Measurements from ENCODE around the gene ARID1B. TPM values are rescaled to one million over a fixed set of nuclear protein-coding genes. Genes with fewer than 3 reads are reported as not detected.
A peak's percentile ranks its signal among the peaks of the same experiment; 100 is the strongest.

ARID1B gene
- total RNA-seq, 1 donor from 2014 or later, result 66.3 TPM

GRCh38 chr6:157061770-157062594, 284.8 kb downstream of the ARID1B start:
- Mint-ChIP-seq H3K27me3 (ENCODE audit: low read depth) (no peaks in the 10 kb centered on the region), H3K4me3 (ENCODE audit: low read depth) (no peak overlapping the region), H3K4me1 (ENCODE audit: low read depth) (peaks cover 36% of the 10 kb centered on the region), H3K9me3 (no peaks in the 10 kb centered on the region), H3K27ac (peak overlapping the region; percentile 22), H3K36me3 (ENCODE audit: low read depth) (peaks cover 8% of the 10 kb centered on the region)
- intact Hi-C loops (cut with micrococcal nuclease), result loop anchor here (10.0 kb wide), 1 partner anchor 403 kb away; no protein-coding TSS in a partner anchor
- no peak for DNase-seq (ENCODE audit: low spot score)

- Mint-ChIP-seq H3K27me3 (ENCODE audit: low read depth) (no peaks in the 10 kb centered on the region), H3K4me1 (ENCODE audit: low read depth) (peaks cover 49% of the 10 kb centered on the region), H3K36me3 (ENCODE audit: low read depth) (peaks cover 8% of the 10 kb centered on the region), H3K4me3 (ENCODE audit: low read depth) (no peak overlapping the region), H3K27ac (no peak overlapping the region), H3K9me3 (no peaks in the 10 kb centered on the region)
- DNase-seq (ENCODE audit: low spot score), result no peak
- intact Hi-C loops (cut with micrococcal nuclease), result loop anchor here (10.0 kb wide), 1 partner anchor 401 kb away; no protein-coding TSS in a partner anchor
Observed at GRCh38 chr6:157063176-157063905, 286.2 kb downstream of the ARID1B start.

- no peaks in the 10 kb centered on the region for H3K27me3 Mint-ChIP-seq (ENCODE audit: low read depth)
- intact Hi-C loops (cut with micrococcal nuclease), result loop anchor here (10.0 kb wide), 1 partner anchor 401 kb away; no protein-coding TSS in a partner anchor
- DNase-seq (ENCODE audit: low spot score), result no peak
- no peaks in the 10 kb centered on the region for H3K9me3 Mint-ChIP-seq
- peaks cover 4% of the 10 kb centered on the region for H3K36me3 Mint-ChIP-seq (ENCODE audit: low read depth)
- no peak overlapping the region for H3K27ac Mint-ChIP-seq
- H3K4me1 Mint-ChIP-seq (ENCODE audit: low read depth), result peaks cover 51% of the 10 kb centered on the region
- H3K4me3 Mint-ChIP-seq (ENCODE audit: low read depth), result no peak overlapping the region
Observed at GRCh38 chr6:157063923-157064322, 286.7 kb downstream of the ARID1B start.

GRCh38 chr6:157064502-157064901, 287.3 kb downstream of the ARID1B start:
- intact Hi-C loops (cut with micrococcal nuclease), result loop anchor here (10.0 kb wide), 1 partner anchor 400 kb away; no protein-coding TSS in a partner anchor
- Mint-ChIP-seq H3K4me1 (ENCODE audit: low read depth) (peaks cover 52% of the 10 kb centered on the region), H3K4me3 (ENCODE audit: low read depth) (no peak overlapping the region)

GRCh38 chr6:157065366-157065765, 288.2 kb downstream of the ARID1B start:
- H3K9me3 Mint-ChIP-seq, result no peaks in the 10 kb centered on the region
- no peak overlapping the region for H3K27ac Mint-ChIP-seq
- peaks cover 4% of the 10 kb centered on the region for H3K36me3 Mint-ChIP-seq (ENCODE audit: low read depth)
- no peak for DNase-seq (ENCODE audit: low spot score)
- H3K4me1 Mint-ChIP-seq (ENCODE audit: low read depth), result peaks cover 54% of the 10 kb centered on the region
- intact Hi-C loops (cut with micrococcal nuclease), result loop anchor here (10.0 kb wide), 1 partner anchor 399 kb away; no protein-coding TSS in a partner anchor
- no peak overlapping the region for H3K4me3 Mint-ChIP-seq (ENCODE audit: low read depth)
- H3K27me3 Mint-ChIP-seq (ENCODE audit: low read depth), result no peaks in the 10 kb centered on the region

More at GRCh38 chr6:157064502-157064901, 287.3 kb downstream of the ARID1B start:
- no peaks in the 10 kb centered on the region for H3K9me3 Mint-ChIP-seq
- H3K27ac Mint-ChIP-seq, result no peak overlapping the region
- no peak for DNase-seq (ENCODE audit: low spot score)
- peaks cover 4% of the 10 kb centered on the region for H3K36me3 Mint-ChIP-seq (ENCODE audit: low read depth)
- no peaks in the 10 kb centered on the region for H3K27me3 Mint-ChIP-seq (ENCODE audit: low read depth)

- H3K9me3 Mint-ChIP-seq, result no peaks in the 10 kb centered on the region
- no peak for DNase-seq (ENCODE audit: low spot score)
- H3K4me1 Mint-ChIP-seq (ENCODE audit: low read depth), result peaks cover 58% of the 10 kb centered on the region
- H3K36me3 Mint-ChIP-seq (ENCODE audit: low read depth), result peaks cover 4% of the 10 kb centered on the region
- intact Hi-C loops (cut with micrococcal nuclease), result loop anchor here (10.0 kb wide), 1 partner anchor 398 kb away; no protein-coding TSS in a partner anchor
- no peak overlapping the region for H3K4me3 Mint-ChIP-seq (ENCODE audit: low read depth)
- no peaks in the 10 kb centered on the region for H3K27me3 Mint-ChIP-seq (ENCODE audit: low read depth)
- H3K27ac Mint-ChIP-seq, result peak overlapping the region; percentile 29
Observed at GRCh38 chr6:157066781-157067491, 289.8 kb downstream of the ARID1B start.

- no peak for DNase-seq (ENCODE audit: low spot score)
- Mint-ChIP-seq H3K4me3 (ENCODE audit: low read depth) (peak overlapping the region; percentile 49), H3K27me3 (ENCODE audit: low read depth) (no peaks in the 10 kb centered on the region), H3K27ac (no peak overlapping the region), H3K36me3 (ENCODE audit: low read depth) (peaks cover 4% of the 10 kb centered on the region), H3K4me1 (ENCODE audit: low read depth) (peaks cover 57% of the 10 kb centered on the region), H3K9me3 (no peaks in the 10 kb centered on the region)
- intact Hi-C loops (cut with micrococcal nuclease), result loop anchor here (10.0 kb wide), 1 partner anchor 397 kb away; no protein-coding TSS in a partner anchor
Observed at GRCh38 chr6:157067507-157067906, 290.3 kb downstream of the ARID1B start.

GRCh38 chr6:157068691-157069324, 291.6 kb downstream of the ARID1B start:
- peak overlapping the region; percentile 58 for H3K27ac Mint-ChIP-seq
- no peaks in the 10 kb centered on the region for H3K9me3 Mint-ChIP-seq
- no peak overlapping the region for H3K4me3 Mint-ChIP-seq (ENCODE audit: low read depth)
- no peak for DNase-seq (ENCODE audit: low spot score)
- H3K36me3 Mint-ChIP-seq (ENCODE audit: low read depth), result peaks cover 9% of the 10 kb centered on the region
- no peaks in the 10 kb centered on the region for H3K27me3 Mint-ChIP-seq (ENCODE audit: low read depth)
- H3K4me1 Mint-ChIP-seq (ENCODE audit: low read depth), result peaks cover 54% of the 10 kb centered on the region
- intact Hi-C loops (cut with micrococcal nuclease), result loop anchor here (1.0 to 10.0 kb wide), 6 partner anchors 13 to 396 kb away; no protein-coding TSS in a partner anchor

- Mint-ChIP-seq H3K27me3 (ENCODE audit: low read depth) (no peaks in the 10 kb centered on the region), H3K4me1 (ENCODE audit: low read depth) (peaks cover 56% of the 10 kb centered on the region), H3K36me3 (ENCODE audit: low read depth) (peaks cover 13% of the 10 kb centered on the region), H3K27ac (no peak overlapping the region), H3K4me3 (ENCODE audit: low read depth) (no peak overlapping the region), H3K9me3 (no peaks in the 10 kb centered on the region)
- intact Hi-C loops (cut with micrococcal nuclease), result loop anchor here (1.0 to 10.0 kb wide), 5 partner anchors 13 to 395 kb away; no protein-coding TSS in a partner anchor
- DNase-seq (ENCODE audit: low spot score), result no peak
Observed at GRCh38 chr6:157069585-157069984, 292.4 kb downstream of the ARID1B start.

GRCh38 chr6:157070403-157071107, 293.4 kb downstream of the ARID1B start:
- no peak overlapping the region for H3K4me3 Mint-ChIP-seq (ENCODE audit: low read depth)
- H3K27ac Mint-ChIP-seq, result no peak overlapping the region
- intact Hi-C loops (cut with micrococcal nuclease), result no loop called here
- H3K9me3 Mint-ChIP-seq, result no peaks in the 10 kb centered on the region
- H3K27me3 Mint-ChIP-seq (ENCODE audit: low read depth), result no peaks in the 10 kb centered on the region
- peaks cover 13% of the 10 kb centered on the region for H3K36me3 Mint-ChIP-seq (ENCODE audit: low read depth)
- H3K4me1 Mint-ChIP-seq (ENCODE audit: low read depth), result peaks cover 62% of the 10 kb centered on the region
- DNase-seq (ENCODE audit: low spot score), result no peak

- Mint-ChIP-seq H3K27me3 (ENCODE audit: low read depth) (no peaks in the 10 kb centered on the region), H3K4me1 (ENCODE audit: low read depth) (peaks cover 65% of the 10 kb centered on the region), H3K36me3 (ENCODE audit: low read depth) (peaks cover 13% of the 10 kb centered on the region), H3K27ac (no peak overlapping the region), H3K4me3 (ENCODE audit: low read depth) (no peak overlapping the region), H3K9me3 (no peaks in the 10 kb centered on the region)
- intact Hi-C loops (cut with micrococcal nuclease), result no loop called here
- DNase-seq (ENCODE audit: low spot score), result no peak
Observed at GRCh38 chr6:157072128-157072527, 294.9 kb downstream of the ARID1B start.

All from activated T-helper 2 cell treated with anti-CD3 and anti-CD28 coated beads, Interferon-gamma antibody, Interleukin-2, Interleukin-4, amounts not matched to agents 10 μg/mL and 5 μg/mL and 100 μg/mL, durations not matched to agents 14 hours and 24 hours and 36 hours (primary cell).